ENCODE results near the gene OR4C16. TPM values are rescaled to one million over a fixed set of nuclear protein-coding genes. Genes with fewer than 3 reads are reported as not detected.

OR4C16 gene, protein sequence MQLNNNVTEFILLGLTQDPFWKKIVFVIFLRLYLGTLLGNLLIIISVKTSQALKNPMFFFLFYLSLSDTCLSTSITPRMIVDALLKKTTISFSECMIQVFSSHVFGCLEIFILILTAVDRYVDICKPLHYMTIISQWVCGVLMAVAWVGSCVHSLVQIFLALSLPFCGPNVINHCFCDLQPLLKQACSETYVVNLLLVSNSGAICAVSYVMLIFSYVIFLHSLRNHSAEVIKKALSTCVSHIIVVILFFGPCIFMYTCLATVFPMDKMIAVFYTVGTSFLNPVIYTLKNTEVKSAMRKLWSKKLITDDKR
- polyA plus RNA-seq (2011; rRNA removed) (not detected in 2 replicates), polyA minus RNA-seq (2011; rRNA and poly(A)+ RNA removed) (not detected in 2 replicates)

DNA sequence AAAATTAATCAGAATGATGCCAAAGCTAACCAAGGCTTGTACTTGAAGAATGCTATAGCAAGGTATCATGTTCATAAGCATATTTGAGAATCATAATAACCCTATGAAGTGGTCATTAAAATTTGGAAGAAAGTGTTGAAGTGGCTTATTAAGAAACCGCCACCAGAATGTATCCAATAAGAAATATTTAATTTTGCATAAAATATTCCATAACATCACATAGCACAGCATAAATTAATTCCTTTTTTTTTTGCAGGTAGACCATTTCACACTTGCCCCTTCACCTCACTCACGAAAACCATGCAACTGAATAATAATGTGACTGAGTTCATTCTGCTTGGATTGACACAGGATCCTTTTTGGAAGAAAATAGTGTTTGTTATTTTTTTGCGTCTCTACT, at the start of gene OR4C16:
TSS of gene OR4C16 (plus strand) at position 301 of the 400 bp plus-strand sequence. CDS start at position 301, 0 bp downstream.
- Histone ChIP-seq H3K4me3 (ENCODE audit: low read depth, low read length) (no peak within 1 kb of the TSS), H3K27me3 (ENCODE audit: control insufficient read depth, insufficient read depth, low read length) (no peaks in the 10 kb centered on the region), H3K9me3 (ENCODE audit: control insufficient read depth, insufficient read depth, low read length) (peaks cover 5% of the 10 kb centered on the region; the same call in 1 of the 2 replicates), H3K27ac (ENCODE audit: low read depth, low read length) (no peak within 1 kb of the TSS)
- TF ChIP-seq, protein P1, sequence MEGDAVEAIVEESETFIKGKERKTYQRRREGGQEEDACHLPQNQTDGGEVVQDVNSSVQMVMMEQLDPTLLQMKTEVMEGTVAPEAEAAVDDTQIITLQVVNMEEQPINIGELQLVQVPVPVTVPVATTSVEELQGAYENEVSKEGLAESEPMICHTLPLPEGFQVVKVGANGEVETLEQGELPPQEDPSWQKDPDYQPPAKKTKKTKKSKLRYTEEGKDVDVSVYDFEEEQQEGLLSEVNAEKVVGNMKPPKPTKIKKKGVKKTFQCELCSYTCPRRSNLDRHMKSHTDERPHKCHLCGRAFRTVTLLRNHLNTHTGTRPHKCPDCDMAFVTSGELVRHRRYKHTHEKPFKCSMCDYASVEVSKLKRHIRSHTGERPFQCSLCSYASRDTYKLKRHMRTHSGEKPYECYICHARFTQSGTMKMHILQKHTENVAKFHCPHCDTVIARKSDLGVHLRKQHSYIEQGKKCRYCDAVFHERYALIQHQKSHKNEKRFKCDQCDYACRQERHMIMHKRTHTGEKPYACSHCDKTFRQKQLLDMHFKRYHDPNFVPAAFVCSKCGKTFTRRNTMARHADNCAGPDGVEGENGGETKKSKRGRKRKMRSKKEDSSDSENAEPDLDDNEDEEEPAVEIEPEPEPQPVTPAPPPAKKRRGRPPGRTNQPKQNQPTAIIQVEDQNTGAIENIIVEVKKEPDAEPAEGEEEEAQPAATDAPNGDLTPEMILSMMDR (IDR thresholded peaks at IDR 0.05; ENCODE audit: low read depth, low read length) = no peak
- CTCF ChIA-PET = no interaction called here
- POLR2A ChIA-PET = no interaction called here
- DNase-seq (ENCODE audit: low read depth, low spot score) = no peak

DNA sequence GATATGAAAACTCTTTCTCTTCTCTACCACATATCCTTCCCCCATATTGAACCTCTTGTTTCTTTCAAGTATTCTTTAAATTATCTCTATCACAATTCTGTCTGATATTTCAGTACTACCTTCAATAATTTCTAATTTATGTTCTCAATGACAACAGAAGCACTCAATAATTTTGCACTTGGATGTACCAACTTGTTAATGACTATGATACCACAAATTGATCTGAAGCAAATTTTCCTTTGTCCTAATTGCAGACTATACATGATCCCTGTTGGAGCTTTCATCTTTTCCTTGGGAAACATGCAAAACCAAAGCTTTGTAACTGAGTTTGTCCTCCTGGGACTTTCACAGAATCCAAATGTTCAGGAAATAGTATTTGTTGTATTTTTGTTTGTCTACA, 17.8 kb upstream of the OR4C16 start, which contains the start of gene OR4C15:
TSS of gene OR4C15 (plus strand) at position 301 of the 400 bp plus-strand sequence. CDS start at position 301, 0 bp downstream.
- TF ChIP-seq, protein P1 (IDR thresholded peaks at IDR 0.05; ENCODE audit: low read depth, low read length) = no peak
- POLR2A ChIA-PET = no interaction called here
- no peak within 1 kb of the TSS for H3K4me3 ChIP-seq (ENCODE audit: low read depth, low read length)
- H3K9me3 ChIP-seq (ENCODE audit: control insufficient read depth, insufficient read depth, low read length) = peaks cover 9% of the 10 kb centered on the region; the same call in 1 of the 2 replicates
- H3K27me3 ChIP-seq (ENCODE audit: control insufficient read depth, insufficient read depth, low read length) = no peaks in the 10 kb centered on the region
- CTCF ChIA-PET = no interaction called here
- no peak within 1 kb of the TSS for H3K27ac ChIP-seq (ENCODE audit: low read depth, low read length)
- no peak for DNase-seq (ENCODE audit: low read depth, low spot score)

DNA sequence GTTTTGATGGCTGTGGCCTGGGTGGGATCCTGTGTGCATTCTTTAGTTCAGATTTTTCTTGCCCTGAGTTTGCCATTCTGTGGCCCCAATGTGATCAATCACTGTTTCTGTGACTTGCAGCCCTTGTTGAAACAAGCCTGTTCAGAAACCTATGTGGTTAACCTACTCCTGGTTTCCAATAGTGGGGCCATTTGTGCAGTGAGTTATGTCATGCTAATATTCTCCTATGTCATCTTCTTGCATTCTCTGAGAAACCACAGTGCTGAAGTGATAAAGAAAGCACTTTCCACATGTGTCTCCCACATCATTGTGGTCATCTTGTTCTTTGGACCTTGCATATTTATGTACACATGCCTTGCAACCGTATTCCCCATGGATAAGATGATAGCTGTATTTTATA, 620 bp downstream of the OR4C16 start:
- Histone ChIP-seq H3K27me3 (ENCODE audit: control insufficient read depth, insufficient read depth, low read length) (no peaks in the 10 kb centered on the region), H3K27ac (ENCODE audit: low read depth, low read length) (no peak overlapping the region), H3K4me3 (ENCODE audit: low read depth, low read length) (no peak overlapping the region), H3K9me3 (ENCODE audit: control insufficient read depth, insufficient read depth, low read length) (peaks cover 10% of the 10 kb centered on the region; the same call in 1 of the 2 replicates)
- DNase-seq (ENCODE audit: low read depth, low spot score) = no peak
- POLR2A ChIA-PET = no interaction called here
- TF ChIP-seq, protein P1 (IDR thresholded peaks at IDR 0.05; ENCODE audit: low read depth, low read length) = no peak
- CTCF ChIA-PET = no interaction called here

DNA sequence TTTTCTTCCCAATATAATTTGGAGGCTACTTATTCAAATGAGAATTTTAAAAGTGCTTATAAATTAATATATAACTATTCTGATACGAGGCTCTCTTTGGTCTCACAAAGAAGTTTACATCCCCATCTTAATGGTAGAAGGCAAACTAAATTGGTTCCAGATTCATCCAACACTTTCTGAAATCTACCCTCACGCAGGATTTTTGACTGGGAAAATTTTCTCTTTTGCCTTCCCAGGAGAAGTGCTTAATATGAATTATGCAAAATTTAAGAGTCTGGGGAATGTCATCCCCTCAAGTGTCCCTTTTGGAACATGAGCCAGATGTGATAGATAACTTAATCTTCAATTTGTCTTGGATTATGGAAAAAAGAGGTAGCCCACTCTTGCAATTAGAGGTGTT, 35.6 kb downstream of the OR4C16 start, which contains the start of gene OR4C11:
TSS of gene OR4C11 (minus strand) at position 101 of the 400 bp plus-strand sequence. CDS start 3,272 bp downstream, outside the sequence.
- ChIA-PET CTCF (no interaction called here), POLR2A (no interaction called here)
- Histone ChIP-seq H3K27me3 (ENCODE audit: control insufficient read depth, insufficient read depth, low read length) (no peaks in the 10 kb centered on the region), H3K4me3 (ENCODE audit: low read depth, low read length) (no peak within 1 kb of the TSS), H3K9me3 (ENCODE audit: control insufficient read depth, insufficient read depth, low read length) (no peaks in the 10 kb centered on the region), H3K27ac (ENCODE audit: low read depth, low read length) (no peak within 1 kb of the TSS)
- TF ChIP-seq, protein P1 (IDR thresholded peaks at IDR 0.05; ENCODE audit: low read depth, low read length) = no peak
- no peak for DNase-seq (ENCODE audit: low read depth, low spot score)

Other genes starting within 250 kb of the OR4C16 start
- not detected in 2 replicates for gene OR4A16, start 228.9 kb upstream of the OR4C16 start, polyA plus RNA-seq (2011; rRNA removed)
- gene OR4A15, start 204.2 kb upstream of the OR4C16 start, polyA plus RNA-seq (2011; rRNA removed) = not detected in 2 replicates
- not detected in 2 replicates for gene OR4C15, start 17.7 kb upstream of the OR4C16 start, polyA plus RNA-seq (2011; rRNA removed)
- gene OR4C11, start 35.5 kb downstream of the OR4C16 start, polyA plus RNA-seq (2011; rRNA removed) = not detected in 2 replicates
- not detected in 2 replicates for gene OR4P4, start 63.0 kb downstream of the OR4C16 start, polyA plus RNA-seq (2011; rRNA removed)
- not detected in 2 replicates for gene OR4S2, start 76.2 kb downstream of the OR4C16 start, polyA plus RNA-seq (2011; rRNA removed)
- not detected in 2 replicates for gene OR4C6, start 90.1 kb downstream of the OR4C16 start, polyA plus RNA-seq (2011; rRNA removed)
- not detected in 2 replicates for gene OR5D13, start 201.3 kb downstream of the OR4C16 start, polyA plus RNA-seq (2011; rRNA removed)
- gene OR5D14, start 223.4 kb downstream of the OR4C16 start, polyA plus RNA-seq (2011; rRNA removed) = not detected in 2 replicates
- not detected in 2 replicates for gene OR5L1, start 239.2 kb downstream of the OR4C16 start, polyA plus RNA-seq (2011; rRNA removed)
- gene OR5D18, start 247.5 kb downstream of the OR4C16 start, polyA plus RNA-seq (2011; rRNA removed) = not detected in 2 replicates